HK-2 (cell line): Measurements from ENCODE around the gene PKD1L1.
A peak's percentile ranks its signal among the peaks of the same experiment; 100 is the strongest.
"Not testable (repeated sequence)": the region's sequence is repeated elsewhere in the genome, so short reads cannot be mapped to it uniquely, and the experiment has no call there.

Experiments
- DNase-seq: peaks from one replicate; pipeline ENCODE4 v3.0.0-alpha.2; 2018; ENCODE audit not compliant: unreplicated experiment

Gene PKD1L1

DNA sequence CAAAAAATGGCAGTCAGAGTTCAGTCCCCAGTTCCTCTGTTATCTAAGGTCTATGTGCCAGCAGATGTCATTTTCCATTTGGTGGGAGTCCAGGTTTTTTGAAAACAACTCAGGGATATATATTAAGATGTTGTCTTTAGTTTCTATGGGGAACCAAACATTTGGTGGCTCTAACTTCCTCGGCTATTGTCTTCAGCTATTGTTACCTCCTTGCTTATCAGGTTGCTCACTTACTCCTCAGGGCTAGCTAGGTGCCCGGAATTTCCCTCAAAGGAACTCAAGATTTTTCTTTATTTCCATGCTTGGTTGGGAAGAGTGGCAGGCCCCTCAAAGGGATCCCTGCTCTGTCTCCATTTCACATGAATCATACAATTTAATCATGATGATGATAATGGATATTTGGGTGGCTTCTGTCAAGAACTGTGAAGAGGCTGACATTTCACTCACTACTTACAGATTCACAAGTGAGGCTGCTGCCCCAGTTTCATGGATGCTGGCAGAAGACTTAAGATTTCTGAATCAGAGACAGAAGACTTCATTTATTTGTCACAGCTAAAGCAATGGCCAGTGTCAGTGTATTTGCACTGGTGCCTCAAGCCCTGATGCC lies 182.8 kb downstream of the PKD1L1 start:
- DNase-seq, result no peak

DNA sequence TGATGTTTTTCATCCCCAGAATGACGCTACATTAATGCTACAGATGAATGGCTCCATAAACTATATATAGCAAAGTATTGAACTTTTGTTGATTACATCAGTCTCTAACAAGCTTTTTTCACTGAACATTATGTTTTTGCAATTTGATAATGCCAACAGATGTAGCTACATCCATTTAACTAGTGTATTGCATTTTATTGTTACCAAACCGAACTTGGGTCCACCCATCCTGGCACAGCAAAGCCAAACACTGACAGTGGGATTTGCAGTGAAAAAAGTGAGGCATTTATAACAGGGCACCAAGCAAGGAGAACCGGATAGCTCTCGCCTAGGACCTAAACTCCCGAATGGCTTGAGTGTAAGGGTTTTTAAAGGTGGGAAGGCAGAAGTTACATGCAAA lies 183.5 kb downstream of the PKD1L1 start:
- DNase-seq, result no peak

DNA sequence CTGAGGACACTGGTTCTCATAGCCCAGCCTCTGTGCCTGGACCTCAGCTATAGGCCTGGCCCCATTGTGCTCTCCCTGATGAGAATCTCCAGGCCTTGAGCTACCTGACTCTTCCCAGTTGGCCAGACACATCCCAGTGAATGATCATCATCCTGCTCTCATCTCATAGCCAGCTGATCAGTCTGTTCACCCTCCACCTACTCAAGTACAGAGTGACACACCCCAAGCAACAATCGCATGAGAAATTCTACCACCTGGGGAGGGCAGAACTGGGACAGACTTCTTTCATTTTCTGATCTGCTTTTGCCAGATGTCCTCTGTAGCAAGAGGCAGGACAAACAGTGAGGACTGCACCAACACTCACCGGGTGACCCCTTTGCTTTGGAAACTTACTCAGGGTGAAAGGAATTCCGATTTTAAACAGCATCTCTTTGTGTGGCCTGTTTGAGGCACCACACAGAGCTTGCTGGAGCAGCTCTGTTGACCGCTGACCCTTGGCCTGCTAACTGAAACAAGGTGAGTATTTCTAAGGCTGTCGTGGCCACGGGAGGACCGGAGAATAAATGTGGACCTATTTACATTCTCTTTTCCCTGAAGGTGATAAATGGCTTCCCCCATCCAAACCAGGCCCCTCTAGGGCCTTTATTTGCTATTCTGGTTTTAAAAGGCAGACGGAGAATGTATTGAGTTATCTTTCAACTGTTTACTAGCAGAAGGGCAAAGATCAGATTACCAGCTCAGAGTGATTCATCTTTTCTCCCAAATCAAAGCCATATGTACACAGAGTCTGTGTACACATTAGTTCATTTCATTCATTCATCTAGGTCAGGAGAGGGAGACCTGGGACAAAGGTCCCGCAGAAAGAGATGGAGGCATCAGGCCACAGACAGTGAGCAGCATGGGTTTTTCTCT lies 184.9 kb downstream of the PKD1L1 start:
- peak; percentile 35 for DNase-seq

DNA sequence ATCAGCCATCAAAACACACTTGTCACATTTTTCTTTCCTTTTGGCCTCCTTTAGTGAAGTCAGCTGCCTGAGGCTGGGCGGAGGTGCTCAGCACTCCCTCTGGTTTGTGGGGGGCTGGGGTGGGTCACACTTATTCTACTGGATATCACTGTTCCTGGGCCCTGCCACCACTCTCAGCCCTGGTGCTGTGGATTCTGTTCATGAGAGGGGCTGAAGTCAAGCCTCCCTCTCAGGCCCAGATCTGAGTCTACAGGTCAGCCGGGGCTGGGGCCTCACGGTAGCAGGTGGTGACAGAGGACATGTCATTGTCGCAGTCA lies 185.6 kb downstream of the PKD1L1 start:
- DNase-seq, result no peak

DNA sequence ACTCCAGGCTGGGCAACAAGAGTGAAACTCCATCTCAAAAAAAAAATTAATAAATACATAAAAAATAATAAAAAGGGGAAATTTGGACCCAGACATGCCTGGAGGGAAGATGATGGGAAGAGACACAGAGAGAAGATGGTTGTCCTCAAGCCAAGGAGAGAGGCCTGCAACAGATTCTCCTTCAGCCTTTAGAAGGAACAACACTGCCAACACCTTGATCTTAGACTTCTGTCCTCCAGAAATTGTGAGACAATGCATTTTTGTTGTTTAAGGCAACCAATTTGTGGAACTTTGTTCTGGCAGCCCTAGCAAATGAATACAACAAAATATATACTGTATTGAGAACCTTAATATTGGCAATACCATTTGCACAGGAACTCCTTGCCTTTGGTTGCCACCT lies 186.1 kb downstream of the PKD1L1 start:
- DNase-seq, result no peak

DNA sequence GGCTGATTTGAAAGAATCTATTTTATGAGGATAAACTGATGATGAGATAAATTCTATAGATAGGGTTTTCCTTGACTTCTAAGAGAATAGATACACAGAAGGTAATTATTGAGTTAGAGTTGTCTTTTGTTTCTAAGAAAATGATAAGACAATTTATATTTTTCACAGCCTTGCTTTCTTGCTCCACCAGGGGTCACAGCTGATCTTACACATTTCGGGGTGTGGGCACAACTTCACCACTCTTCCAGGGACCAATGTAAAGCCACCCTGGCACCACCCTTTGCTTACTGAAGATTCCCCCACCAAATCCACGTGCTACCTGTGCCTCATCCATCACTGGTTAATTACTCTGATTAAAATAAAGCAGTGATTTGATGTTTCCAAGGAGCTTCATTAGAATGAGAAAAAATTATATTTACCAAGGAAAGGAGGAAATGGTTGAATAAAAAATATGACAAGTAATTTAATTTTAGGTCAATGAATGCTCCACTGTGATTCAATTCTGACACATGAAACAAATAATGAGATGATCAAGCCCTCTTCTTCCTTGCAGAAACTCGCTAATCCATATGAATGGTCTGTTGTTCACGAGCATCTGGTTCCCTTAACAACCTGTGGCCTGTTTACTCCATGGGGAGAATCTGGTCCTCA lies 189.1 kb downstream of the PKD1L1 start:
- DNase-seq, result no peak

DNA sequence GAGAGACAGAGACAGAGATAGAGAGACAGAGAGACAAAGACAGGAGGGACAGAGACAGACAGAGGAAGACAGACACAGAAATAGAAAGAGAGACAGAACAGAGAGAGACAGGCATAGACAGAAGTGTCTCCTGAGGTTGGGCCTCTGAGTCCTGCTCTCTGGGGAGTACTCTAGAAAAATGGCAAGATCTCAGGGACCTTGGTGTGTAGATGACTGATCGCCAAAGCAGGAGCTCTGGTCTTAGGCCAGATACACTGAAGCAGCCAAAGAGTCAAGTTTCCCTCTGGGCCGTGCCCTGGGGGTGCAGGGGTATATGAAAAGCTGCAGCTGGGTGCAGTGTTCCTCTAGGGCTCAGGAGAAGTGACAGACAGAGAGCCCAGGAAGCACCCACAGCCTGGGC lies 189.7 kb downstream of the PKD1L1 start:
- no peak for DNase-seq

DNA sequence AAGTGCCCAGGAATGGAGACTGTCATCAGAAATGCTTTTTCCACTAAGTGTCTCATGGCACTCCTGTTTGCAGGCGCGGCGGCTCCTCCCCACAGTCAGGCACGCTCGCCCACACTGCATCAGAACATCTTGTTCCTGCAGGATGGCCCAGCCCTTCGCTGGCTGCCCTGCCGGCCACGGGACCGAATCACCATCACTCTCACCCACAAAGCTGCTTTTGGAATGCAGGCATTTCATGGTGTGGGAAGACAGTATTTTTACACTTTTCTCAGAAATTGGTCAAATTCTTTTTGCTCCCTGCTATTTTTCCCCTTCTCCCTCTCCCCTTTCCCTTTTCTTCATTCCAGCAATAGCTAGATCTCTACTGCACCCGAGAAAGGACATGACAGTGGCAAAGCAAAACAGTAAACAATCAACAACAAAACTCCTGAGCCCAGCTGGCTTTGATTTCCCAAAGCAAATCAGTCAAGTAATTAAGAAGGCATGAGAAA lies 190.3 kb downstream of the PKD1L1 start:
- peak; percentile 18 for DNase-seq

DNA sequence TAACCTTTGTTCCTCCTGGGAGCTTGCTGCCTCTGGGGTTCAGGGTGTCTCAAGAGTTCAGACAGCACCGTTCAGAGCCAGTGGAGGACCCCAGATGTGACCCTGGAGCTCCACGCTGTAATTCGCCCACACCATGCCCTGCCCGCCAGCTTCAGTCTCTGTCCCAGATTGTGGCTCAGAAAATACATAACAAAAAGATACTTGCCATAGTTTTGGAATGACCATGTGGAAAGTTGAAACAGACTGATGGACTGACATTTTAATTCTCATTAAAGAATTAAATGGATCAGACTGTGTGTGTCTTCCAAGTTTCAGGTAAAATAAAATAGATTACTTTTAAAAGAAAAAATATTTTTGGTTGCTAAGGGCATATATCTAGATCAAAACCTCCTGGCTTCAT lies 191.6 kb downstream of the PKD1L1 start:
- DNase-seq, result no peak

DNA sequence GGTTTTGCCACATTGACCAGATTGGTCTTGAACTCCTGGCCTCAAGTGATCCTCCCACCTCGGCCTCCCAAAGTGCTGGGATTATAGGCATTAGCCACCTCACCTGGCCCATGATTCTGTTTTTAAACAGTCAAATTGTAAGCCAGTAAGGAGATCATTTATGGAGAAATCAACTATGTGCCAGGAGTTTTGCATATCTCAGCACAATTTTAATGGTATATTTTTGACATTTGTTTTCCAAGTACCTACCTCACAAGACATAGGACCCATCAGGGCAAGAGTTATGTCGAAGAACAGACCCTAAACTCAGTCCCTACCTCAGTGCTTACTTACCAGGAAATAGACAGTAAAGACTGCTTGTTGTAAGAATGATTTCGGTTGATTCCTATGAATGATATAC lies 193.0 kb downstream of the PKD1L1 start:
- DNase-seq, result no peak

DNA sequence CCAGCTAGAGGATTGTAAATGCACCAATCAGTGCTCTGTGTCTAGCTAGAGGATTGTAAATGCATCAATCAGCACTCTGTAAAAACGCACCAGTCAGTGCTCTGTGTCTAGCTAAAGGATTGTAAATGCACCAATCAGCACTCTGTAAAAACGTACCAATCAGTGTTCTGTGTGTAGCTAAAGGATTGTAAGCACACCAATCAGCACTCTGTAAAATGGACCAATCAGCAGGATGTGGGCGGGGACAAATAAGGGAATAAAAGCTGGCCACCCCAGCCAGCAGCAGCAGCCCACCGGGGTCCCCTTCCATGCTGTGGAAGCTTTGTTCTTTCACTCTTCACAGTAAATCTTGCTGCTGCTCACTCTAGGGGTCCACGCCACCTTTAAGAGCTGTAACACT lies 196.5 kb downstream of the PKD1L1 start:
- not testable (repeated sequence) for DNase-seq

DNA sequence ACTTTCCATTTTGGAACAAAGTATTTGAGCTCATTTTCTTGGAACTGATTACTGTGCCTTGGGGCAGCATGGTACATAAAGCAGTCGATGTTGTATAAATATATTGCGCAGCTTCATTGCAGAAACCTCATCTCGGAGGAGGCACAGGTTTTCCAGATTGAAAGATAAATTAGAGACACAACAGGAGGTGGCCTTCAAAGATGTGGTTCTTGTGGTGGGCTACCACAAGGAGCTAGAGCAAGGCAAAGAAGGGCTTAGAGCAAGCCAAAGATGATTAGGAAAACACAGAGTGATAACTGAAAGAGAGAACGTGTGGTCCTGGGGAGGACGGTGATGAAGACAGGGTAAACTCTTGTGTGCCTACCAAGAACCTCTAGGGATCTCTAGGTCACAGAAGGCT lies 197.2 kb downstream of the PKD1L1 start:
- no peak for DNase-seq

DNA sequence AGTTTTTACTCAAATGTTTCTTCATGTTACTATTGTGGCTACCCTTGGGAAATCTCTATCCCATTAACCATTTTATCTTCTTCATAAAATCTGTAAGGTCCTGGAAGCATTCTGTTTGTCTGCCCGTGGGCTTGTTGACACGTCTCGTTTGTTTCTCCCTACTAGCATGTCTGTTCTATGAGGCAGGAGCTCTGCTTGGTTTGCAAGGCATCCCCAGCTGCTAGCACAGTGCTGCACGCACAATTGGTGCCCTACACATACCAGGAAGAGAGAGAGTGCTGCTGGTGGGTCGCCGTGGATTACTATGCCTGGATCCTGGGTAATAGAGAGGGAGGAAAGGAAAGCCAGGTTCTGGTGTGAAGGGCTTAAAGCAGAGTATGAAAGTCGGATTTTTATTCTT lies 200.2 kb downstream of the PKD1L1 start:
- DNase-seq, result no peak

DNA sequence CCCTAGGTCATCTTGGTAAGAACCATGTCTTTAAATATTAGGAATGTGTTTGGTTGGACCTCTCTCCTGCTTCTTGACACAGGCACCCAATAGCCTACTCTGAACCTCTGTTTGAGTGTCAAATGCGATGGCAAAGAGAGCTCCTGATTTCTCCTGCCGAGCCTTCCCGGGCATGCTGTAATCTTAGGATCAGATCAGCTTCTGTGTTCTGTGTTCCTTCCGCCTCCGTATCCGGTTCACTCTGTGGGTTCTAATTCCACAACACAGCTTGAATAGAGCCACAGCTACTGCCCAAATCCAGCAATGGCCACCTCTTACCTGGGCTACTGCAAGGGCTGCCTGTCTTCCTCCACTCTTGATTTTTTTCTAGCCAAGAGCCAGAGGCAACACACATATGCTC lies 201.1 kb downstream of the PKD1L1 start:
- no peak for DNase-seq

DNA sequence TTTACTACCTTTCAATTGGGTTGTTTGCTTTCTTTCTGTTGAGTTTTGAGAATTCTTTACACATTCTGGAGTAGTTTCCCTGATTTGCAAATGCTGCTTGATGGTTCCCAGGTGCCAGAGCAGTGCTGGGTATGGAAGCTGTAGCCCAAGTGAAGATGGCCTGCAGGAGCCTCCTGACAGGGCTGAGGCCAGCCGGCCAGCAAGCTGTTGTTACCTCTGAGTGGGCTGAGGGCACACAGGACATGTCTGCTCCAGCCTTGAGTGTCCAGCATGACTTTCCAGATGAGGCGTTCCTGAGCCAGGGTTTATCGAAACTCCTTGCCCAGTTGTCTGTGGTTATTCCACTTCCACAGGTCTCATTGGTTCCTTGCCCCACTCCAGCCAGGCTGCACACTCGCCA lies 201.8 kb downstream of the PKD1L1 start:
- DNase-seq, result no peak

DNA sequence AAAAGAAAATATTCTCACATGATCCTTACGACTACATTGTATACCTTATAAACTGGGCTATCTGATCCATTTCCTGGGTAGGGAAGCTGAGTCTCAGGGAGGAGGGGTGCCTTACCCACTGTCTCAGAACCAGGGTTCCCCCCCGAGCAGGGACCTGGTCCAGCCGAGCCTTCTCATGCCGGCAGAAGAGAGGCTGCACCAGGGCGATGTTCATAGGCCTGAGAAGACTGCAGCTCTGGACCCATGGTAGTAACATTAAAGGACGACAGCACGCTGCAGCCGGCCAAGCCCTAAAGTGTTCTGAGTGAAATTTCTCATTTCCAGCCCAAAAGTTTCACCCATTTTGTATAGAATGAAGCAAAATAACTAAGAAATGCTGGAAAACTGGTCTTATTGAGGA lies 203.4 kb downstream of the PKD1L1 start:
- DNase-seq, result no peak

DNA sequence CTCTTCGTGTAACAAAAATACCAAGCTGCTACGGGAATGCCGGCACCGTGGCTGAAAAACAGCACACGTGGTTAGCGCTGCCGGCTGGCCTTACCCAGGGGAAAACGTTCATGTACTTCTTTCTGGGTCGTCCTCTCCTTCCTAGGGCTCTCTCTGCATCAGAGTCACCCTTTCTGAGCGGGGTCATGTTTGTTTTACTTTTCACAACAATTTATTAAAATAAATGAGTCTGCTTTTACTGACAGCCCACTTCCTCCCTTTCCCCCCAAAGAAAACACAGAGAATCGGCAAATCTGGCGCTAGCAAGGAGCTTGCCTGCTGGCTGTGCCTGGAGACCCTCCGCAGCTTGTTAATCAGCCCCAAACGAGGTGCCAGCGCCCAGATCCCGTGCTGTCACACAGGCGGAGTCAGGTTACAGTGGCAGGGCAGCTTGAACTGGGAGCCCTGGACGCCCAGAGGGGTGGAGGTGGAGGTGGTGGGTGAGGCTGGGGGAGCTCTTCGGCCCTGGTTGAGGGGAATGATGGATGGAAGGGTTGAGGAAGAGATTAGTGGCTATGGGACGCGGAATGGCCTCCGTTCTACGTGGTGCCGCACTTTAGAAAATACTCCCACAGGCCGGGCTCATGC lies 204.2 kb downstream of the PKD1L1 start:
- DNase-seq, result no peak

DNA sequence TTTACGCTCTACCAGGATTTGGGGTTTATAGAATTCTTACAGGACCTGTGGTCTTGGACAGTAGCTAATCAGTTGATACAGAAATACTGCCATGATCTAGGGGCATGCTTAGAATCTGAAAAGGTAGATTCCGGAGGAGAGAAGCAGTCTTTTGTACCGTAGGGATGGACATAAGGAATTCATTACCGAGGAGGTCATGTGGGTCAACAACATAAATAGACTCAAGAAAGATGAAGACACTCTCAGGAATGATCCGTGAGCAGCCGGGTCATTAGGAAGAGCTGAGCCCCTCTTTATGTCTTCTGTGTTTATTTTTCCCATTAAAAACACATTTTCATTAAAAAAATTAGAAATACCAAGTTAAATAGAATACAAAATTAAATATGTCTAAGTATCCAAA lies 206.3 kb downstream of the PKD1L1 start:
- DNase-seq, result no peak

DNA sequence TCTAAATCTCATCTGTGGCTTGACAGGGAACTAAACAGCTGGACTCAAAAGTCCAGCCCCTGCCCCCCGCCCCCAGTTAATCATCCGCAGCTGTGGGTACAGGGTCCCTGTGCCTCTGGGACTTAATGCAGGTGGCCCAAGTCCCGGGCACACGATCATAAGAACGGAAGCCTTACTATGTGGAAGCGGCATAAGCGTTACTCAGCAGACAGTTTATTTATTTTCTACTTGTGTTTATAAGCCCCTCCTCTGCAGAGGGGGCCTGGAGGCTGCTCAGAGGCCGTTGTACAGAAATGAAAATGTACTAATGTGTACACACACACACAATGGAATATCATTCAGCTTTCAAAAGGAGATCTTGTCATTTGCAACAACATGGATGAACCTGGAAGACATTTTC lies 208.4 kb downstream of the PKD1L1 start:
- no peak for DNase-seq

DNA sequence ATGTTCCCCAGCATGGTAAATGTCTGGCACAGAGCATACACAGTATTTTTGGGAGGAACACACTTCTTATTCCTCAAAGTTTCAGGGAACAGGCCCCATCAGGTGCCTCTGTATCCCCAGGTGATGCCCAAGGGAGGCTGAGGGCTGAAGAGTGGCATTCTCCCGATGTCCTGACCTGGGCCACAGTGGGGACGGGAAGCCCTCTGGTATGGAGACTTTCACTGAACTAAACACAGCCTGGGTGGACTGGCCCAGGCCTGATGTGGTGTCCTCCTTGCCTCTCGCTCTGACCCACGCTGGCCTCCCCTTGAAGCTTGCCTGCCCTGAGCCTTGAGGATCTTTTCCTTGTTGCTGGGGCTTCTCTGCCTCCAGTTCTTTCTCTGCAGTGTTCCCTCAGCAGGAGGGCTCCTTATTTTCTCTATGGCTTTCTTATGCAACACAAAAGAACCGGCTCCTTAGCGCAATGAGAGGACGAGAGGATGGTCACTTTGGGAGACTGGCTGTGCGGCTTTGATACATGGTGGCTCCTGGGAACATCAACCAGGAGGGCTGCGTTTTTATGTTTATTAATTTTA lies 208.9 kb downstream of the PKD1L1 start:
- no peak for DNase-seq

DNA sequence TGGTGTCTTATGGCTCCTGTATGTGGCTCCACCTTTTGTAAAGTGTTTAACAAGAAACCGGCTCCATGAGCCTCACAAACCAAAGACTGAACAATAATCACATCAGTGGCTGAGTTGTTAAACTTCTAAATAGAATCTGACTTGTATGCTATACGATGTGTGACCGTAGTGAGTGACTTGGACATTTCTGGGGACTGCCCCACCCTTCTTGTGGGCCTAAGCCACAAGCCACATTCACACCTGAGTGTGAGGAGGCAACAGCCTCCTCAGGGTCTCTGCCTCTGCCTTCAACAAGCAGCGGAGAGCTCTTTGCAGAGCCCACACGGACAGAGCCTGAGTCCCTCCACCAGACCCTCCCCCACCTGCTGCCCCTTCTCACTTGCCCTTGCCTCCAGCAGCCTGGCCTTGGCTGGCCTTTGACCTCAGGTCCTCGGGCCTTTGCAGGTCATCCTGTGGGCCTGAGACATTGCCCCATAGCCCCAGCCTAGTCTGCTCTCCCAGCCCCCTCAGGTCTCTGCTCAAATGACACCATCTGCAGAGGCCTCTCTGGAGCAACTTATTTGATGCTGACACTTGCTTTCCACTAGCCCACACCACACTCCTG lies 209.6 kb downstream of the PKD1L1 start:
- DNase-seq, result no peak

DNA sequence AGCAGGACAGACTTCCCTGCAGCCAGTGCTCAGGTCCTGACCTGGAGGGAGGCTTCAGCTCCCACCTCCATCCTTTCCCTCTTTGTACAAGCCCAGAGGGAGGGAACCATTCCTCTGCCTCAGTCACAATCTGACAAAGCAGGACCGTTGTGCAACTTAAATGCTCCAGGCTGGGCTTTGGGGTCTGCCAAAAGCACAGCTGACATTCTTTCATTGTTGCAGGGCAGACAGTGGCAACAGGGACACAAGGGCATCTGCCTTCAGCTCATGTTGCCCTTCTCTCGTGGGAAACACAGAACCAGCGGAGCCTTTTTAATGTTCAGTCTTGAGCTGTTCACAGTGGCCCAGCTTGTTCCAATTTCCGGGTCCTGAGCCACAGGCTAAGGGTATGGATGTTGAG lies 210.7 kb downstream of the PKD1L1 start:
- DNase-seq, result no peak
